K562 (cell line): ENCODE results near the gene RBMS1.

Source experiments
- CBX2 ChIP-seq: fragments of 200-600 bp; sonication (generic); IDR thresholded peaks from one replicate; pipeline ENCODE4 v1.6.1; 2012; ENCODE audit warnings: mild to moderate bottlenecking, low read length, inconsistent platforms; ENCODE audit not compliant: insufficient read depth, poor library complexity, severe bottlenecking
- CEBPZ ChIP-seq: fragments of 150-350 bp; IDR thresholded peaks from 2 replicates; pipeline ENCODE4 v1.6.1; 2014; ENCODE audit warnings: low read depth, mild to moderate bottlenecking, low read length, borderline replicate concordance
- EP300 ChIP-seq: IDR thresholded peaks from 2 replicates; pipeline ENCODE4 v1.6.1; 2012; ENCODE audit warnings: low read length, improper control_type of control experiment
- EP400 ChIP-seq: fragments of 450-650 bp; IDR thresholded peaks from 2 replicates; pipeline ENCODE4 v1.6.1; 2017; ENCODE audit warnings: antibody characterized with exemption, mild to moderate bottlenecking, moderate library complexity
- FOXO4 ChIP-seq: fragments of 450-650 bp; formaldehyde crosslinking; IDR thresholded peaks from 2 replicates; pipeline ENCODE4 v1.4.0; 2020; ENCODE audit warnings: mild to moderate bottlenecking, moderate library complexity
- HDAC2 ChIP-seq: fragments of 450-650 bp; IDR thresholded peaks from 2 replicates; pipeline ENCODE4 v1.6.1; 2016; ENCODE audit warnings: mild to moderate bottlenecking
- HDAC6 ChIP-seq: IDR thresholded peaks from 2 replicates; pipeline ENCODE4 v1.6.1; 2012; ENCODE audit warnings: low read depth, mild to moderate bottlenecking, control low read depth, inconsistent platforms, low read length, moderate library complexity
- HDAC8 ChIP-seq: fragments of 450-650 bp; IDR thresholded peaks from 2 replicates; pipeline ENCODE4 v1.6.1; 2016; ENCODE audit warnings: mild to moderate bottlenecking, missing genetic modification characterization, moderate library complexity, missing compliant biosample characterization
- ZNF407 ChIP-seq: fragments of 450-650 bp; IDR thresholded peaks from 2 replicates; pipeline ENCODE4 v1.6.1; 2016; ENCODE audit warnings: low read depth

- TF ChIP-seq ZNF407 (no peak), FOXO4 (CRISPR knock-in tag) (no peak), HDAC2 (no peak), CEBPZ (no peak), HDAC6 (no peak), CBX2 (no peak), EP300 (no peak), HDAC8 (tag) (no peak), EP400 (no peak)
Measured at GRCh38 chr2:160490733-160491685, 2.6 kb downstream of the RBMS1 start.
